K562 (cell line): ENCODE measurements around the gene KCNN3. TPM values are rescaled to one million over a fixed set of nuclear protein-coding genes. Genes with fewer than 3 reads are reported as not detected.

Source experiments
- ATAC-seq: fragments of 200-7000 bp; cut with Tn5 transposase; 3 replicates; pipeline ENCODE4 v1.9.1; 2020; ENCODE audit warnings: moderate library complexity
- BruUV-seq: library from RNA; stranded (reverse); fragments of 400-500 nt; replicated peaks from 2 replicates; lab custom pipeline; 2021; lab: Mats Ljungman, UMichigan
- CTCF ChIA-PET: fragments of 300-600 bp; formaldehyde crosslinking; extraction: SDS; loops from one replicate; lab custom pipeline; 2021; ENCODE audit warnings: low intra/inter-chr PET ratio; lab: Yijun Ruan, JAX
- POLR2A ChIA-PET: fragments of 300-600, 350-650 bp; sonication (Branson Sonifier 250); formaldehyde crosslinking; extraction: SDS; loops from one replicate; lab custom pipeline; 2021; ENCODE audit warnings: antibody characterized with exemption, inconsistent platforms; lab: Yijun Ruan, JAX
- DNase-seq, 4 experiments: peaks; one replicate each; pipeline versions ENCODE4 v3.0.0 to v3.0.0-alpha.2; 2011 to 2018; ENCODE audit warnings: low spot score in 3 of 4, mixed read lengths in 3 of 4; ENCODE audit errors: extremely low read depth in 1 of 4
- FAIRE-seq: peaks from 2 replicates; lab custom pipeline; 2011; peaks lifted over from hg19 to GRCh38; lab: Jason Lieb, UNC
- H2AFZ ChIP-seq: 2 replicates; pipeline ENCODE4 v1.6.0; 2011; ENCODE audit warnings: low read depth, low read length, control low read depth, inconsistent platforms
- H3K27ac ChIP-seq: fragments of 200-600 bp; 3 replicates; pipeline ENCODE4 v1.8.0; 2011; ENCODE audit warnings: low read depth, mild to moderate bottlenecking, control low read depth, inconsistent platforms, low read length, moderate library complexity, mixed read lengths; ENCODE audit errors: extremely low read depth
- H3K27me3 ChIP-seq, 2 experiments: fragments of 300-600 bp in 1 of 2; 2 replicates in 1 of 2; 3 replicates in 1 of 2; pipeline versions ENCODE4 v1.6.0 to v1.8.0; 2011; ENCODE audit warnings: inconsistent platforms in 2 of 2, low read length in 2 of 2, mild to moderate bottlenecking in 1 of 2, mixed read lengths in 1 of 2, moderate library complexity in 1 of 2; ENCODE audit not compliant: control insufficient read depth in 2 of 2, insufficient read depth in 2 of 2
- H3K36me3 ChIP-seq: fragments of 300-600 bp; 3 replicates; pipeline ENCODE4 v1.8.0; 2011; ENCODE audit warnings: mild to moderate bottlenecking, low read length, inconsistent platforms; ENCODE audit not compliant: control insufficient read depth, insufficient read depth
- H3K4me1 ChIP-seq, 2 experiments: fragments of 200-600 bp in 1 of 2; replicated peaks in 1 of 2; 2 replicates in 1 of 2; 3 replicates in 1 of 2; pipeline versions ENCODE4 v1.5.1 to v1.8.0; 2011; ENCODE audit warnings: inconsistent platforms in 2 of 2, low read length in 2 of 2, mild to moderate bottlenecking in 1 of 2, mixed read lengths in 1 of 2, moderate library complexity in 1 of 2; ENCODE audit not compliant: control insufficient read depth in 2 of 2, insufficient read depth in 2 of 2
- H3K4me2 ChIP-seq: 2 replicates; pipeline ENCODE4 v1.6.1; 2011; ENCODE audit warnings: low read length, control low read depth, inconsistent platforms, mixed read lengths; ENCODE audit not compliant: insufficient read depth
- H3K4me3 ChIP-seq: fragments of 200-600 bp; sonication (generic), shearing (Covaris generic); 2 replicates; pipeline ENCODE4 v1.5.1; 2016; ENCODE audit warnings: control low read depth, inconsistent platforms
- H3K79me2 ChIP-seq: fragments of 200-600 bp; 3 replicates; pipeline ENCODE4 v1.8.0; 2011; ENCODE audit warnings: low read length, inconsistent platforms; ENCODE audit not compliant: control insufficient read depth, insufficient read depth
- H3K9ac ChIP-seq, 2 experiments: 2 replicates each; pipeline versions ENCODE4 v1.6.0 to v1.6.1; 2011; ENCODE audit warnings: low read depth in 2 of 2, low read length in 2 of 2, control low read depth in 1 of 2, inconsistent platforms in 1 of 2, mild to moderate bottlenecking in 1 of 2, mixed read lengths in 1 of 2; ENCODE audit not compliant: insufficient read depth in 1 of 2
- H3K9me1 ChIP-seq: one replicate; pipeline ENCODE4 v1.6.0; 2011; ENCODE audit warnings: inconsistent platforms, mild to moderate bottlenecking, low read length, moderate library complexity; ENCODE audit not compliant: control insufficient read depth, insufficient read depth
- H3K9me3 ChIP-seq: replicated peaks from 2 replicates; pipeline ENCODE4 v1.5.1; 2011; ENCODE audit warnings: low read depth, low read length, inconsistent platforms; ENCODE audit not compliant: control insufficient read depth, insufficient read depth
- H4K20me1 ChIP-seq: replicated peaks from 2 replicates; pipeline ENCODE4 v1.6.1; 2011; ENCODE audit warnings: low read length, inconsistent platforms, mixed read lengths; ENCODE audit not compliant: control insufficient read depth, insufficient read depth
- ATF3 ChIP-seq, 2 experiments: fragments of 450-650 bp in 1 of 2; sonication (generic) in 1 of 2; formaldehyde crosslinking in 1 of 2; IDR thresholded peaks in 1 of 2; conservative IDR thresholded peaks in 1 of 2; 2 replicates each; pipeline versions ENCODE4 v1.6.1 to v1.8.1; 2016 to 2023; ENCODE audit warnings: mild to moderate bottlenecking in 2 of 2, moderate library complexity in 2 of 2, inconsistent platforms in 1 of 2, missing genetic modification reagents in 1 of 2
- ATF4 ChIP-seq: fragments of 450-650 bp; formaldehyde crosslinking; IDR thresholded peaks from 2 replicates; pipeline ENCODE4 v1.4.0; 2022; ENCODE audit warnings: mild to moderate bottlenecking, moderate library complexity
- CBX8 ChIP-seq: fragments of 200-600 bp; sonication (generic); IDR thresholded peaks from 2 replicates; pipeline ENCODE4 v1.6.1; 2012; ENCODE audit warnings: borderline replicate concordance, mixed run types, low read depth, mild to moderate bottlenecking, moderate library complexity, mixed read lengths, low read length, control low read depth, inconsistent platforms; ENCODE audit not compliant: poor library complexity, severe bottlenecking; ENCODE audit errors: extremely low read depth
- CTBP1 ChIP-seq: fragments of 450-650 bp; IDR thresholded peaks from 2 replicates; pipeline ENCODE4 v1.6.1; 2016; ENCODE audit warnings: borderline replicate concordance
- HMG20A ChIP-seq: fragments of 450-650 bp; formaldehyde crosslinking; conservative IDR thresholded peaks from 2 replicates; pipeline ENCODE4 v1.4.0; 2020; ENCODE audit warnings: mild to moderate bottlenecking, mixed read lengths
- HNRNPK ChIP-seq: fragments of 200-400 bp; formaldehyde crosslinking; IDR thresholded peaks from one replicate; pipeline ENCODE4 v1.6.1; 2018; ENCODE audit warnings: mild to moderate bottlenecking, low read depth, low read length; ENCODE audit not compliant: poor library complexity, severe bottlenecking
- JUND ChIP-seq, 2 experiments: IDR thresholded peaks; 2 replicates in 1 of 2; 3 replicates in 1 of 2; pipeline ENCODE4 v1.6.1; 2011; ENCODE audit warnings: borderline replicate concordance in 2 of 2, low read depth in 2 of 2, low read length in 2 of 2, improper control_type of control experiment in 1 of 2, missing biosample characterization in 1 of 2, missing genetic modification characterization in 1 of 2, missing genetic modification reagents in 1 of 2
- ZNF79 ChIP-seq: fragments of 250-450 bp; sonication (Bioruptor Pico); IDR thresholded peaks from 2 replicates; pipeline ENCODE4 v1.4.0; 2020; ENCODE audit warnings: low read depth, mild to moderate bottlenecking, moderate library complexity
- WGBS: fragments of 100-300 bp; shearing (Covaris generic); methylation state at CpG from one replicate; pipeline ENCODE4 v1.1.6; 2016; ENCODE audit warnings: low coverage, mixed read lengths; ENCODE audit not compliant: insufficient coverage; ENCODE audit errors: missing lambda C conversion rate; 5-methylcytosine and 5-hydroxymethylcytosine counted together
- in situ Hi-C: fragments of 300-500 bp; cut with MboI; formaldehyde crosslinking; loops from 4 replicates; pipeline ENCODE4 v1.15.0; 2018; ENCODE audit warnings: inconsistent platforms, mixed read lengths
- intact Hi-C: fragments of 100-400 bp; cut with micrococcal nuclease; formaldehyde crosslinking; loops from 2 replicates; pipeline ENCODE4 v1.14.2; 2022
- polyA plus RNA-seq, 8 experiments: library from polyadenylated mRNA; depleted of rRNA in 4 of 8; stranded (reverse) in 5 of 8; unstranded in 3 of 8; fragments of >200 nt; fragmentation: Nextera tagmentation in 2 of 8; fragmentation: Illumina TruSeq in 1 of 8; extraction: Ambion mirVana in 2 of 8; extraction: Trizol in 1 of 8; gene quantifications; 2 replicates each; pipeline versions ENCODE4 v1.2.1 to v1.2.3, GENCODE V29; 2011 to 2014; ENCODE audit warnings: inconsistent platforms in 1 of 8, missing spikeins in 1 of 8
- total RNA-seq, 7 experiments: library from RNA; depleted of rRNA in 6 of 7; stranded (reverse); fragments of >200 nt in 6 of 7; fragmentation: Illumina TruSeq in 2 of 7; extraction: Trizol in 2 of 7; gene quantifications; 2 replicates each; pipeline versions ENCODE4 v1.2.1 to v1.2.3, GENCODE V29; 2011 to 2021; ENCODE audit warnings: low replicate concordance in 1 of 7
- TF ChIP-seq, protein P1 (sequence below): sonication (generic); IDR thresholded peaks from 2 replicates; pipeline ENCODE4 v1.6.1; 2016

KCNN3 gene
- total and polyA plus RNA-seq, 9 of the 15 experiments (the other 6 are each of a cell fraction or from before 2014, with no cell fraction given), result 0.02 to 0.03 TPM; not detected in 7

GRCh38 chr1:154849645-154850131 lies 20.4 kb downstream of the KCNN3 start:
- no peaks in the 10 kb centered on the region for H3K79me2 ChIP-seq

More at GRCh38 chr1:154849645-154850131, 20.4 kb downstream of the KCNN3 start:
- Histone ChIP-seq H4K20me1 (peaks cover 7% of the 10 kb centered on the region; the same call in 1 of the 2 replicates), H3K9me3 (no peaks in the 10 kb centered on the region), H3K4me3 (no peak overlapping the region), H3K9ac (no peak overlapping the region), H3K4me1 (peaks cover 0 to 11% of the 10 kb centered on the region in 2 experiments; a peak in 1 of 5 replicates), H3K27ac (no peak overlapping the region), H2AFZ (no peak overlapping the region), H3K9me1 (no peaks in the 10 kb centered on the region), H3K4me2 (no peak overlapping the region), H3K27me3 (peaks cover 39 to 56% of the 10 kb centered on the region in 2 experiments), H3K36me3 (no peaks in the 10 kb centered on the region)
- intact Hi-C loops (no loop called here), in situ Hi-C loops (no loop called here)
- BruUV-seq, result no TSS peak
- ChIA-PET CTCF (no interaction called here), POLR2A (interaction anchor here (0.6 to 2.0 kb wide), 5 partner anchors 11 to 131 kb away, joined by 3 to 7 read pairs (median 4); partner anchors contain the start of gene PMVK)
- TF ChIP-seq ATF4 (no peak), HNRNPK (no peak), CBX8 (no peak), HMG20A (CRISPR knock-in tag) (no peak), CTBP1 (no peak), ZNF79 (CRISPR knock-in tag) (no peak), JUND (IDR thresholded peaks at IDR 0.05; ENCODE audit: borderline replicate concordance, low read depth, low read length) (0 out of 2 replicates have a peak, but pooled peaks have one; percentile 15), JUND (tag; IDR thresholded peaks at IDR 0.05; ENCODE audit: borderline replicate concordance, low read depth, low read length) (no peak), ATF3 (IDR thresholded peaks at IDR 0.05) (peak; percentile 58), ATF3 (CRISPR knock-in tag; conservative IDR thresholded peaks at IDR 0.05) (no peak)
- TF ChIP-seq, protein P1, sequence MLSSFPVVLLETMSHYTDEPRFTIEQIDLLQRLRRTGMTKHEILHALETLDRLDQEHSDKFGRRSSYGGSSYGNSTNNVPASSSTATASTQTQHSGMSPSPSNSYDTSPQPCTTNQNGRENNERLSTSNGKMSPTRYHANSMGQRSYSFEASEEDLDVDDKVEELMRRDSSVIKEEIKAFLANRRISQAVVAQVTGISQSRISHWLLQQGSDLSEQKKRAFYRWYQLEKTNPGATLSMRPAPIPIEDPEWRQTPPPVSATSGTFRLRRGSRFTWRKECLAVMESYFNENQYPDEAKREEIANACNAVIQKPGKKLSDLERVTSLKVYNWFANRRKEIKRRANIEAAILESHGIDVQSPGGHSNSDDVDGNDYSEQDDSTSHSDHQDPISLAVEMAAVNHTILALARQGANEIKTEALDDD, result no peak
- 3% methylated on average over 5 of the region's 6 CpGs for WGBS
- FAIRE-seq (no peak), ATAC-seq (no peak), DNase-seq (no peak)
